Renal cortex interstitium (tissue), 11 donors: ENCODE data around the gene TRRAP. TPM values are rescaled to one million over a fixed set of nuclear protein-coding genes. Genes with fewer than 3 reads are reported as not detected.

Experiments used
- DNase-seq, 11 donors: peaks; one replicate each; pipeline ENCODE4 v3.0.0-alpha.2; 2013; ENCODE audit warnings: low read depth in 9 of 11, low spot score in 4 of 11; ENCODE audit errors: extremely low read depth in 1 of 11
- polyA plus RNA-seq, 3 donors: library from polyadenylated mRNA; unstranded; fragments of 120-200 nt; gene quantifications; one replicate each; pipeline ENCODE4 v1.2.1, GENCODE V29; 2013; ENCODE audit not compliant: insufficient read length in 3 of 3

The TRRAP gene
- polyA plus RNA-seq, 3 donors: 42.4 to 45.4 (median 43.7) TPM

- DNase-seq: no peak
Observed at GRCh38 chr7:98880485-98880884, 2.2 kb downstream of the TRRAP start.

GRCh38 chr7:98881561-98882315, 3.4 kb downstream of the TRRAP start:
- no peak for DNase-seq

- no peak for DNase-seq
Observed at GRCh38 chr7:98884416-98884815, 6.1 kb downstream of the TRRAP start.

GRCh38 chr7:98887038-98887437, 8.7 kb downstream of the TRRAP start:
- no peak for DNase-seq

GRCh38 chr7:98892609-98893008, 14.3 kb downstream of the TRRAP start:
- DNase-seq: no peak

- DNase-seq: no peak
Observed at GRCh38 chr7:98899816-98900215, 21.5 kb downstream of the TRRAP start.

- DNase-seq: no peak
Observed at GRCh38 chr7:98900815-98901214, 22.5 kb downstream of the TRRAP start.

GRCh38 chr7:98902523-98902922, 24.2 kb downstream of the TRRAP start:
- DNase-seq: no peak

GRCh38 chr7:98903246-98903645, 24.9 kb downstream of the TRRAP start:
- no peak for DNase-seq

- no peak for DNase-seq
Observed at GRCh38 chr7:98907570-98907969, 29.2 kb downstream of the TRRAP start.

- no peak for DNase-seq
Observed at GRCh38 chr7:98908585-98908984, 30.3 kb downstream of the TRRAP start.

GRCh38 chr7:98909487-98909886, 31.2 kb downstream of the TRRAP start:
- no peak for DNase-seq

GRCh38 chr7:98910427-98910826, 32.1 kb downstream of the TRRAP start:
- DNase-seq: no peak

GRCh38 chr7:98911916-98912315, 33.6 kb downstream of the TRRAP start:
- DNase-seq: no peak

- DNase-seq: no peak
Observed at GRCh38 chr7:98913026-98913425, 34.7 kb downstream of the TRRAP start.

GRCh38 chr7:98913612-98914011, 35.3 kb downstream of the TRRAP start:
- DNase-seq: no peak

GRCh38 chr7:98917331-98917730, 39.0 kb downstream of the TRRAP start:
- DNase-seq: no peak

- no peak for DNase-seq
Observed at GRCh38 chr7:98921608-98922372, 43.5 kb downstream of the TRRAP start.

GRCh38 chr7:98922392-98923187, 44.3 kb downstream of the TRRAP start:
- no peak for DNase-seq

- no peak for DNase-seq
Observed at GRCh38 chr7:98923512-98923911, 45.2 kb downstream of the TRRAP start.
